Type B pancreatic cell (in vitro differentiated cells): ENCODE data around the gene ATL1. TPM values are rescaled to one million over a fixed set of nuclear protein-coding genes. Genes with fewer than 3 reads are reported as not detected.

Source experiments
- DNase-seq: peaks from one replicate; pipeline ENCODE4 v3.0.0; 2021; ENCODE audit warnings: mixed read lengths; ENCODE audit not compliant: unreplicated experiment; ENCODE audit errors: extremely low spot score
- H3K27ac Mint-ChIP-seq: 2 replicates; pipeline ENCODE4 v1.8.0; 2021; ENCODE audit warnings: mild to moderate bottlenecking, mixed read lengths
- H3K27me3 Mint-ChIP-seq: 2 replicates; pipeline ENCODE4 v1.8.0; 2021; ENCODE audit warnings: mixed read lengths
- H3K36me3 Mint-ChIP-seq: 2 replicates; pipeline ENCODE4 v1.8.0; 2021; ENCODE audit warnings: mixed read lengths
- H3K4me1 Mint-ChIP-seq: one replicate; pipeline ENCODE4 v1.8.0; 2021; ENCODE audit warnings: mixed read lengths; ENCODE audit not compliant: unreplicated experiment
- H3K4me3 Mint-ChIP-seq: 2 replicates; pipeline ENCODE4 v1.8.0; 2021; ENCODE audit warnings: mild to moderate bottlenecking, mixed read lengths
- H3K9me3 Mint-ChIP-seq: 2 replicates; pipeline ENCODE4 v1.8.0; 2021; ENCODE audit warnings: mixed read lengths
- CTCF ChIP-seq: fragments of 200-600 bp; sonication (generic); conservative IDR thresholded peaks from 2 replicates; pipeline ENCODE4 v1.5.0; 2021; ENCODE audit warnings: antibody characterized with exemption, mild to moderate bottlenecking
- total RNA-seq: library from RNA; stranded (reverse); gene quantifications from 2 replicates; pipeline ENCODE4 v1.2.1, GENCODE V29; 2021; ENCODE audit warnings: low replicate concordance

The ATL1 gene
- total RNA-seq, 1 donor from 2014 or later: 5.7 TPM

GRCh38 chr14:50577982-50578381 is 18.0 kb downstream of the ATL1 start:
- no peak for DNase-seq
- H3K36me3 Mint-ChIP-seq: no peaks in the 10 kb centered on the region
- no peak overlapping the region for H3K27ac Mint-ChIP-seq
- no peaks in the 10 kb centered on the region for H3K27me3 Mint-ChIP-seq
- no peak for TF ChIP-seq CTCF
- no peak overlapping the region for H3K4me3 Mint-ChIP-seq
- H3K4me1 Mint-ChIP-seq: no peaks in the 10 kb centered on the region
- H3K9me3 Mint-ChIP-seq: no peaks in the 10 kb centered on the region

- H3K4me3 Mint-ChIP-seq: no peak overlapping the region
- no peaks in the 10 kb centered on the region for H3K36me3 Mint-ChIP-seq
- no peaks in the 10 kb centered on the region for H3K27me3 Mint-ChIP-seq
- no peaks in the 10 kb centered on the region for H3K4me1 Mint-ChIP-seq
- no peak for DNase-seq
- no peak overlapping the region for H3K27ac Mint-ChIP-seq
- no peaks in the 10 kb centered on the region for H3K9me3 Mint-ChIP-seq
- TF ChIP-seq CTCF: no peak
Measured at GRCh38 chr14:50578433-50578832, 18.5 kb downstream of the ATL1 start.

GRCh38 chr14:50590464-50590863 is 30.5 kb downstream of the ATL1 start:
- no peak overlapping the region for H3K4me3 Mint-ChIP-seq
- H3K9me3 Mint-ChIP-seq: no peaks in the 10 kb centered on the region
- no peak for DNase-seq
- H3K36me3 Mint-ChIP-seq: peaks cover 12% of the 10 kb centered on the region
- no peaks in the 10 kb centered on the region for H3K4me1 Mint-ChIP-seq
- TF ChIP-seq CTCF: no peak
- H3K27me3 Mint-ChIP-seq: no peaks in the 10 kb centered on the region
- H3K27ac Mint-ChIP-seq: no peak overlapping the region

- DNase-seq: no peak
- peaks cover 1% of the 10 kb centered on the region for H3K4me1 Mint-ChIP-seq
- H3K9me3 Mint-ChIP-seq: no peaks in the 10 kb centered on the region
- peaks cover 12% of the 10 kb centered on the region for H3K36me3 Mint-ChIP-seq
- H3K27me3 Mint-ChIP-seq: no peaks in the 10 kb centered on the region
- no peak for TF ChIP-seq CTCF
- no peak overlapping the region for H3K4me3 Mint-ChIP-seq
- no peak overlapping the region for H3K27ac Mint-ChIP-seq
Measured at GRCh38 chr14:50594577-50595316, 34.8 kb downstream of the ATL1 start.

GRCh38 chr14:50598765-50599164 is 38.8 kb downstream of the ATL1 start:
- Mint-ChIP-seq H3K4me3 (no peak overlapping the region), H3K36me3 (no peaks in the 10 kb centered on the region), H3K27ac (no peak overlapping the region), H3K4me1 (peaks cover 6% of the 10 kb centered on the region), H3K9me3 (no peaks in the 10 kb centered on the region), H3K27me3 (no peaks in the 10 kb centered on the region)
- no peak for DNase-seq
- no peak for TF ChIP-seq CTCF
